Endothelial cell of umbilical vein (primary cell): ENCODE results near the gene DIAPH3.

ENCODE experiments used
- CTCF ChIP-seq, 2 donors: IDR thresholded peaks; 1 replicate in 1 of 2; 2 replicates in 1 of 2; pipeline ENCODE4 v1.5.1; 2011; ENCODE audit warnings: low read length in 2 of 2, mild to moderate bottlenecking in 2 of 2, moderate library complexity in 2 of 2, control low read depth in 1 of 2, inconsistent platforms in 1 of 2, low read depth in 1 of 2; ENCODE audit not compliant: insufficient read depth in 1 of 2; ENCODE audit errors: extremely low read depth in 1 of 2
- EZH2 ChIP-seq: IDR thresholded peaks from 2 replicates; pipeline ENCODE4 v1.6.1; 2012; ENCODE audit warnings: borderline replicate concordance, low read depth, mild to moderate bottlenecking, moderate library complexity, low read length, inconsistent platforms; ENCODE audit not compliant: severe bottlenecking
- FOS ChIP-seq: IDR thresholded peaks from 2 replicates; pipeline ENCODE4 v1.6.1; 2011; ENCODE audit warnings: mild to moderate bottlenecking, low read length, moderate library complexity, borderline replicate concordance; ENCODE audit not compliant: insufficient read depth
- MAX ChIP-seq: IDR thresholded peaks from 2 replicates; pipeline ENCODE4 v1.6.1; 2011; ENCODE audit not compliant: insufficient read depth, insufficient read length
- POLR2A ChIP-seq: IDR thresholded peaks from 2 replicates; pipeline ENCODE4 v1.6.1; 2012; ENCODE audit warnings: low read depth, mild to moderate bottlenecking, control low read depth, low read length
- POLR2AphosphoS5 ChIP-seq: IDR thresholded peaks from 2 replicates; pipeline ENCODE4 v1.6.1; 2012; ENCODE audit warnings: low read depth, mild to moderate bottlenecking, control low read depth, low read length, moderate library complexity; ENCODE audit not compliant: insufficient read depth

- TF ChIP-seq MAX (no peak), CTCF (IDR thresholded peaks at IDR 0.05; ENCODE audit: extremely low read depth in 1 of 2, insufficient read depth in 1 of 2, low read depth in 1 of 2, low read length in 2 of 2) (no peak), EZH2 (no peak), POLR2A (no peak), POLR2AphosphoS5 (no peak), FOS (no peak)
These were observed 374.2 kb downstream of the DIAPH3 start for GRCh38 chr13:59789558-59789957.
